Natural killer cell treated with Interleukin-12 subunit alpha and Interleukin-12 subunit beta and Interleukin-15 and Interleukin-18, amount 100 ng/mL, for 72 hours (primary cell): ENCODE data around the gene SNX14. TPM values are rescaled to one million over a fixed set of nuclear protein-coding genes. Genes with fewer than 3 reads are reported as not detected.

Experiments
- ATAC-seq, 2 donors: fragments of 150-1000 bp; cut with Tn5 transposase in 1 of 2; sonication (Bioruptor Pico), chemical (Tn5 transposase) in 1 of 2; 2 replicates each; pipeline ENCODE4 v1.10.0; 2021
- DNase-seq: peaks from one replicate; pipeline ENCODE4 v3.0.0; 2022; ENCODE audit warnings: low spot score
- H3K27ac Mint-ChIP-seq, 2 donors: 1 replicate in 1 of 2; 2 replicates in 1 of 2; pipeline ENCODE4 v1.8.0; 2022; ENCODE audit warnings: mixed read lengths in 2 of 2, mild to moderate bottlenecking in 1 of 2, moderate library complexity in 1 of 2
- H3K27me3 Mint-ChIP-seq, 2 donors: 1 replicate in 1 of 2; 2 replicates in 1 of 2; pipeline ENCODE4 v1.8.0; 2022; ENCODE audit warnings: mixed read lengths in 2 of 2
- H3K36me3 Mint-ChIP-seq: one replicate; pipeline ENCODE4 v1.8.0; 2022; ENCODE audit warnings: mixed read lengths
- H3K4me1 Mint-ChIP-seq, 2 donors: 1 replicate in 1 of 2; 2 replicates in 1 of 2; pipeline ENCODE4 v1.8.0; 2022; ENCODE audit warnings: low read depth in 2 of 2, mixed read lengths in 2 of 2, mild to moderate bottlenecking in 1 of 2
- H3K4me3 Mint-ChIP-seq: one replicate; pipeline ENCODE4 v1.8.0; 2022; ENCODE audit warnings: mixed read lengths
- H3K9me3 Mint-ChIP-seq: 2 replicates; pipeline ENCODE4 v1.8.0; 2022; ENCODE audit warnings: mixed read lengths
- total RNA-seq, 2 donors: library from RNA; stranded (reverse); gene quantifications; one replicate each; pipeline ENCODE4 v1.2.3, GENCODE V29; 2022

Gene SNX14
- total RNA-seq, 2 donors from 2014 or later: 78.3 to 88.0 TPM

GRCh38 chr6:85460154-85460920, 133.3 kb downstream of the SNX14 start:
- H3K27ac Mint-ChIP-seq: peak overlapping the region; percentile 58 to 74
- ATAC-seq (no peak), DNase-seq (no peak)
- no peaks in the 10 kb centered on the region for H3K36me3 Mint-ChIP-seq
- H3K9me3 Mint-ChIP-seq: no peaks in the 10 kb centered on the region
- peaks cover 37 to 54% of the 10 kb centered on the region in 2 donors for H3K27me3 Mint-ChIP-seq
- peak overlapping the region; percentile 54 for H3K4me3 Mint-ChIP-seq
- H3K4me1 Mint-ChIP-seq: peaks cover 41 to 48% of the 10 kb centered on the region in 2 donors

- Mint-ChIP-seq H3K4me3 (no peak overlapping the region), H3K27ac (no peak overlapping the region), H3K36me3 (no peaks in the 10 kb centered on the region), H3K4me1 (peaks cover 33 to 38% of the 10 kb centered on the region in 2 donors), H3K27me3 (peaks cover 33 to 52% of the 10 kb centered on the region in 2 donors), H3K9me3 (no peaks in the 10 kb centered on the region)
- DNase-seq (no peak), ATAC-seq (no peak)
Observed at GRCh38 chr6:85459224-85459901, 134.3 kb downstream of the SNX14 start.

- Mint-ChIP-seq H3K4me3 (no peak overlapping the region), H3K4me1 (peaks cover 30 to 39% of the 10 kb centered on the region in 2 donors), H3K9me3 (no peaks in the 10 kb centered on the region), H3K36me3 (no peaks in the 10 kb centered on the region), H3K27ac (no peak overlapping the region), H3K27me3 (peaks cover 29 to 55% of the 10 kb centered on the region in 2 donors)
- ATAC-seq (no peak), DNase-seq (no peak)
Observed at GRCh38 chr6:85458782-85459181, 134.9 kb downstream of the SNX14 start.

DNA sequence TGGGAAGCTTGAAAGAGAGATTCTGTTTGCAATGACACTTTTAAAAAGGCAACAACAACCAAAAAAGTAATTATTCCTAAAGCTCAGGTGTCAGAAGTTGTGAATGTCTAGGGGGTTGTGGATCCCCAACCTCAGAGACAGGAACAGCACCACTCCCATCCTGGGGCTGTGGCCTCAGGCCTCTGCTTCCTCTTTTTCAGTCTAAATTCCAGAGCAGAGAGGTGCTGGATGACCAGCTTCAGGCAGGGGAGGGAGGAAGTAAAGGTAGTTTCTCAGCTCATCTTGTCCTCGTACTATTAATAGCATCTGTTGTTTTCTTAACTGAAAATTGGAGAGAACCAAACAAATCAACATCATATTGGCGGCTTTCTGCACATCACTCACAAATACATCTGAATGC, 135.5 kb downstream of the SNX14 start:
- ATAC-seq: no peak
- H3K36me3 Mint-ChIP-seq: no peaks in the 10 kb centered on the region
- peaks cover 29 to 35% of the 10 kb centered on the region in 2 donors for H3K4me1 Mint-ChIP-seq
- H3K27ac Mint-ChIP-seq: no peak overlapping the region
- peaks cover 24 to 52% of the 10 kb centered on the region in 2 donors for H3K27me3 Mint-ChIP-seq
- DNase-seq: no peak
- no peak overlapping the region for H3K4me3 Mint-ChIP-seq
- no peaks in the 10 kb centered on the region for H3K9me3 Mint-ChIP-seq

DNA sequence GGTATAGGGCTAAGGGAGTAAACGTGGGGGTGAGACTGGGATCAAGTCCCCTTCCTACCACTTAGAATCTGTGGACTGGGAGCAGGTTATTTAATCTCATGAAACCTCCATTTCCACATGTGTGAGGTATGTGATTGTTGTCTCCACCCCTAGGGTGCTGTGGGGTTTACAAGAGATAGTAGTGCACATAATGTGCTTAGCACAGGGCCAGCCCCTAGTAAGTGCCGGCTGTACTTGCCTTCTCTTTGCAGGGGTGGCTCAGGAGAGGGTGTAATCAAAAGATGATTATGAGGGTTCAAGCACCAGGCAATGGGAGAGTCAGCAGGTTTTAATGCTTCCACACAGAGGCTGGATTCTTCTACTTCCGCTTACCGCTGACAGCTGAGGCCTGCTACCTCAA, 136.9 kb downstream of the SNX14 start:
- ATAC-seq: no peak
- Mint-ChIP-seq H3K4me1 (peaks cover 18 to 22% of the 10 kb centered on the region in 2 donors), H3K9me3 (no peaks in the 10 kb centered on the region), H3K27me3 (peaks cover 24 to 49% of the 10 kb centered on the region in 2 donors), H3K27ac (no peak overlapping the region), H3K4me3 (no peak overlapping the region), H3K36me3 (no peaks in the 10 kb centered on the region)
- DNase-seq: no peak

Other genes starting within 250 kb of the SNX14 start
- under 1 TPM in 1 of 2 donors, not detected in 1; 0.56 TPM for gene NT5E, start 143.8 kb downstream of the SNX14 start, total RNA-seq
- 100 to 1,000 TPM; 142 to 150 TPM for gene SYNCRIP, start 49.0 kb upstream of the SNX14 start, total RNA-seq